Upper lobe of right lung (tissue), 1 donor: ENCODE measurements around the gene RAB15. TPM values are rescaled to one million over a fixed set of nuclear protein-coding genes. Genes with fewer than 3 reads are reported as not detected.

Experiments
- ATAC-seq: fragments of 200-7000 bp; cut with Tn5 transposase; one replicate; pipeline ENCODE4 v1.9.1; 2020; ENCODE audit warnings: mild to moderate bottlenecking, moderate library complexity
- DNase-seq: peaks from one replicate; pipeline ENCODE4 v3.0.0-alpha.2; 2020
- H3K27ac ChIP-seq: fragments of 200-600 bp; one replicate; pipeline ENCODE4 v1.8.0; 2022
- H3K27me3 ChIP-seq: fragments of 200-600 bp; one replicate; pipeline ENCODE4 v1.8.0; 2022; ENCODE audit warnings: mild to moderate bottlenecking
- H3K36me3 ChIP-seq: fragments of 200-600 bp; one replicate; pipeline ENCODE4 v1.8.0; 2022
- H3K4me1 ChIP-seq: fragments of 200-600 bp; one replicate; pipeline ENCODE4 v1.8.0; 2022
- H3K4me3 ChIP-seq: fragments of 200-600 bp; one replicate; pipeline ENCODE4 v1.8.0; 2022; ENCODE audit warnings: mild to moderate bottlenecking
- H3K9me3 ChIP-seq: fragments of 200-600 bp; one replicate; pipeline ENCODE4 v1.8.0; 2022
- CTCF ChIP-seq: fragments of 200-600 bp; IDR thresholded peaks from one replicate; pipeline ENCODE4 v1.8.0; 2022; ENCODE audit warnings: antibody characterized with exemption
- intact Hi-C: fragments of 100-400 bp; cut with DNase I; formaldehyde crosslinking; loops from one replicate; pipeline ENCODE4 v1.11.0; 2022
- total RNA-seq: library from RNA; stranded (reverse); fragmentation: NEBNext Ultra II Directional; extraction: Animal tissue kit (Norgen Biotek cat#: 25700); gene quantifications from one replicate; pipeline ENCODE4 v1.2.1, GENCODE V29; 2021
- donor health status: DM: no; HTN: yes; CAD: no; lungs with severe emphysema.

Gene RAB15
- total RNA-seq, 1 donor from 2014 or later = 21.5 TPM

GRCh38 chr14:64938972-64939816 is 32.9 kb downstream of the RAB15 start:
- DNase-seq = no peak
- no peak for TF ChIP-seq CTCF
- H3K4me3 ChIP-seq = no peak overlapping the region
- intact Hi-C loops = no loop called here
- no peak for ATAC-seq
- H3K4me1 ChIP-seq = peaks cover 6% of the 10 kb centered on the region
- peaks cover 27% of the 10 kb centered on the region for H3K36me3 ChIP-seq
- no peaks in the 10 kb centered on the region for H3K9me3 ChIP-seq
- H3K27me3 ChIP-seq = no peaks in the 10 kb centered on the region
- H3K27ac ChIP-seq = no peak overlapping the region

GRCh38 chr14:64937821-64938193 is 34.3 kb downstream of the RAB15 start:
- DNase-seq (no peak), ATAC-seq (peak; percentile 18)
- peak; percentile 26 for TF ChIP-seq CTCF
- Histone ChIP-seq H3K9me3 (no peaks in the 10 kb centered on the region), H3K27ac (no peak overlapping the region), H3K36me3 (peaks cover 34% of the 10 kb centered on the region), H3K4me1 (peaks cover 3% of the 10 kb centered on the region), H3K27me3 (no peaks in the 10 kb centered on the region), H3K4me3 (no peak overlapping the region)
- intact Hi-C loops = no loop called here

GRCh38 chr14:64937171-64937820 is 34.8 kb downstream of the RAB15 start:
- intact Hi-C loops = no loop called here
- TF ChIP-seq CTCF = no peak
- ATAC-seq (no peak), DNase-seq (no peak)
- no peak overlapping the region for H3K27ac ChIP-seq
- no peak overlapping the region for H3K4me3 ChIP-seq
- H3K9me3 ChIP-seq = no peaks in the 10 kb centered on the region
- H3K27me3 ChIP-seq = no peaks in the 10 kb centered on the region
- peaks cover 39% of the 10 kb centered on the region for H3K36me3 ChIP-seq
- H3K4me1 ChIP-seq = peaks cover 3% of the 10 kb centered on the region

- Histone ChIP-seq H3K4me3 (no peak overlapping the region), H3K27me3 (no peaks in the 10 kb centered on the region), H3K36me3 (peaks cover 45% of the 10 kb centered on the region), H3K9me3 (no peaks in the 10 kb centered on the region), H3K27ac (no peak overlapping the region), H3K4me1 (peaks cover 3% of the 10 kb centered on the region)
- ATAC-seq = no peak
- TF ChIP-seq CTCF = no peak
- intact Hi-C loops = no loop called here
- no peak for DNase-seq
These were observed 36.6 kb downstream of the RAB15 start for GRCh38 chr14:64935508-64935907.

GRCh38 chr14:64934338-64934929 is 37.7 kb downstream of the RAB15 start:
- peaks cover 8% of the 10 kb centered on the region for H3K4me1 ChIP-seq
- no peaks in the 10 kb centered on the region for H3K9me3 ChIP-seq
- TF ChIP-seq CTCF = no peak
- H3K27ac ChIP-seq = no peak overlapping the region
- H3K36me3 ChIP-seq = peaks cover 51% of the 10 kb centered on the region
- no peak overlapping the region for H3K4me3 ChIP-seq
- ATAC-seq (no peak), DNase-seq (no peak)
- intact Hi-C loops = no loop called here
- H3K27me3 ChIP-seq = no peaks in the 10 kb centered on the region
